GM12878 (cell line): ENCODE measurements around the gene JDP2.

ENCODE experiments used
- ATF2 ChIP-seq: IDR thresholded peaks from 2 replicates; pipeline ENCODE4 v1.6.1; 2012; ENCODE audit warnings: low read length, inconsistent platforms
- CBX5 ChIP-seq: sonication (generic); IDR thresholded peaks from 2 replicates; pipeline ENCODE4 v1.6.1; 2016; ENCODE audit warnings: low read depth, moderate library complexity, mild to moderate bottlenecking, inconsistent platforms
- CTCF ChIP-seq, 3 experiments: IDR thresholded peaks in 2 of 3; conservative IDR thresholded peaks in 1 of 3; 2 replicates each; pipeline ENCODE4 v1.5.1; 2011; ENCODE audit warnings: low read depth in 3 of 3, low read length in 3 of 3, mild to moderate bottlenecking in 3 of 3, control low read depth in 2 of 3, moderate library complexity in 2 of 3, inconsistent platforms in 1 of 3, mixed read lengths in 1 of 3; ENCODE audit not compliant: control insufficient read depth in 2 of 3, insufficient read depth in 1 of 3; ENCODE audit errors: extremely low read depth in 1 of 3
- HDAC2 ChIP-seq: fragments of 200-600 bp; sonication (generic); IDR thresholded peaks from 2 replicates; pipeline ENCODE4 v1.6.1; 2017

GRCh38 chr14:75399843-75400775 lies 27.7 kb upstream of the JDP2 start:
- TF ChIP-seq CTCF (IDR thresholded peaks at IDR 0.05 in 2 of 3, conservative IDR thresholded peaks at IDR 0.05 in 1 of 3; ENCODE audit: control insufficient read depth in 2 of 3, extremely low read depth in 1 of 3, insufficient read depth in 1 of 3, low read depth in 3 of 3, low read length in 3 of 3) (no peak), CBX5 (no peak), HDAC2 (no peak), ATF2 (no peak)
